Iris pigment epithelial cell (primary cell): Measurements from ENCODE around the gene DLX3.

Experiments
- DNase-seq: peaks from one replicate; pipeline ENCODE4 v3.0.0-alpha.2; 2011; ENCODE audit warnings: low read depth

The DLX3 gene

GRCh38 chr17:49972486-49973270 lies 22.3 kb downstream of the DLX3 start:
- no peak for DNase-seq

GRCh38 chr17:49971848-49972485 lies 23.1 kb downstream of the DLX3 start:
- DNase-seq, result no peak

GRCh38 chr17:49971199-49971847 lies 23.7 kb downstream of the DLX3 start:
- DNase-seq, result no peak

GRCh38 chr17:49970498-49970897 lies 24.5 kb downstream of the DLX3 start:
- DNase-seq, result no peak

GRCh38 chr17:49969795-49970389 lies 25.1 kb downstream of the DLX3 start:
- DNase-seq, result no peak

- DNase-seq, result no peak
These were observed 25.8 kb downstream of the DLX3 start, which contains the start of gene DLX4 for GRCh38 chr17:49969134-49969759. DLX4 (plus strand) TSS chr17:49969190; CDS start chr17:49969469, 279 bp downstream.

- DNase-seq, result peak; percentile 64
These were observed 26.5 kb downstream of the DLX3 start for GRCh38 chr17:49968405-49969133.

- no peak for DNase-seq
These were observed 27.2 kb downstream of the DLX3 start for GRCh38 chr17:49967621-49968404.

GRCh38 chr17:49967205-49967604 lies 27.8 kb downstream of the DLX3 start:
- DNase-seq, result no peak

- DNase-seq, result no peak
These were observed 28.3 kb downstream of the DLX3 start for GRCh38 chr17:49966767-49967166.

GRCh38 chr17:49965524-49965909 lies 29.5 kb downstream of the DLX3 start:
- DNase-seq, result no peak

- DNase-seq, result no peak
These were observed 30.1 kb downstream of the DLX3 start for GRCh38 chr17:49964769-49965523.

GRCh38 chr17:49964303-49964768 lies 30.7 kb downstream of the DLX3 start:
- no peak for DNase-seq

- no peak for DNase-seq
These were observed 31.3 kb downstream of the DLX3 start for GRCh38 chr17:49963626-49964302.

- DNase-seq, result no peak
These were observed 31.8 kb downstream of the DLX3 start for GRCh38 chr17:49963309-49963625.

- DNase-seq, result no peak
These were observed 32.3 kb downstream of the DLX3 start for GRCh38 chr17:49962599-49963308.

GRCh38 chr17:49959183-49959935 lies 35.7 kb downstream of the DLX3 start:
- DNase-seq, result no peak

- DNase-seq, result no peak
These were observed 36.3 kb downstream of the DLX3 start for GRCh38 chr17:49958723-49959122.
